GM23338 (cell line): ENCODE results near the gene SURF4. TPM values are rescaled to one million over a fixed set of nuclear protein-coding genes. Genes with fewer than 3 reads are reported as not detected.

Experiments
- ATAC-seq: fragments of 200-7000 bp; cut with Tn5 transposase; 3 replicates; pipeline ENCODE4 v1.9.1; 2020
- DNase-seq: peaks from one replicate; pipeline ENCODE4 v3.0.0-alpha.2; 2015; ENCODE audit warnings: low spot score
- H2AFZ ChIP-seq: fragments of 200-600 bp; sonication (generic); 2 replicates; pipeline ENCODE4 v1.8.0; 2016; ENCODE audit warnings: antibody characterized with exemption, mild to moderate bottlenecking, moderate library complexity
- H3F3A ChIP-seq: fragments of 200-600 bp; sonication (generic); replicated peaks from 2 replicates; pipeline ENCODE4 v1.8.0; 2017; ENCODE audit warnings: antibody characterized with exemption, mixed run types, low read depth
- H3K27ac ChIP-seq: fragments of 200-600 bp; sonication (generic); 2 replicates; pipeline ENCODE4 v1.6.1; 2016; ENCODE audit warnings: low read depth
- H3K27me3 ChIP-seq: fragments of 200-600 bp; sonication (generic); 2 replicates; pipeline ENCODE4 v1.8.0; 2016; ENCODE audit warnings: mild to moderate bottlenecking, mixed run types, moderate library complexity; ENCODE audit not compliant: insufficient read depth
- H3K36me3 ChIP-seq: fragments of 200-600 bp; sonication (generic); 2 replicates; pipeline ENCODE4 v1.8.0; 2016; ENCODE audit warnings: mild to moderate bottlenecking; ENCODE audit not compliant: insufficient read depth
- H3K4me1 ChIP-seq: fragments of 200-600 bp; sonication (generic); 2 replicates; pipeline ENCODE4 v1.8.0; 2016; ENCODE audit warnings: mild to moderate bottlenecking, moderate library complexity; ENCODE audit not compliant: insufficient read depth
- H3K4me2 ChIP-seq: fragments of 200-600 bp; sonication (generic); 2 replicates; pipeline ENCODE4 v1.7.1; 2017; ENCODE audit warnings: mixed run types
- H3K4me3 ChIP-seq: fragments of 200-600 bp; sonication (generic); 2 replicates; pipeline ENCODE4 v1.6.1; 2016; ENCODE audit warnings: mixed run types
- H3K79me2 ChIP-seq: fragments of 200-600 bp; sonication (generic); replicated peaks from 2 replicates; pipeline ENCODE4 v1.8.0; 2017; ENCODE audit warnings: mild to moderate bottlenecking; ENCODE audit not compliant: insufficient read depth
- H3K9me2 ChIP-seq: fragments of 200-600 bp; sonication (generic); 2 replicates; pipeline ENCODE4 v1.8.0; 2017; ENCODE audit not compliant: insufficient read depth
- H4K20me1 ChIP-seq: fragments of 200-600 bp; sonication (generic); replicated peaks from 2 replicates; pipeline ENCODE4 v1.8.0; 2017; ENCODE audit warnings: mild to moderate bottlenecking; ENCODE audit not compliant: insufficient read depth
- H3K27ac Mint-ChIP-seq: 2 replicates; pipeline ENCODE4 v1.8.0; 2020; ENCODE audit warnings: inconsistent platforms, mild to moderate bottlenecking, moderate library complexity, mixed read lengths
- H3K27me3 Mint-ChIP-seq: 3 replicates; pipeline ENCODE4 v1.8.0; 2022; ENCODE audit warnings: low read depth, mild to moderate bottlenecking, moderate library complexity, mixed read lengths, inconsistent platforms; ENCODE audit not compliant: insufficient read depth, poor library complexity
- H3K36me3 Mint-ChIP-seq: 3 replicates; pipeline ENCODE4 v1.8.0; 2021; ENCODE audit warnings: low read depth, mild to moderate bottlenecking, inconsistent platforms, moderate library complexity, mixed read lengths
- H3K4me1 Mint-ChIP-seq: 3 replicates; pipeline ENCODE4 v1.8.0; 2020; ENCODE audit warnings: mild to moderate bottlenecking, inconsistent platforms, mixed read lengths
- H3K4me3 Mint-ChIP-seq: 3 replicates; pipeline ENCODE4 v1.8.0; 2021; ENCODE audit warnings: moderate library complexity, mild to moderate bottlenecking, inconsistent platforms, mixed read lengths
- H3K9me3 Mint-ChIP-seq: 3 replicates; pipeline ENCODE4 v1.8.0; 2020; ENCODE audit warnings: moderate library complexity, mild to moderate bottlenecking, inconsistent platforms, mixed read lengths
- CREB1 ChIP-seq: fragments of 250-450 bp; sonication (Bioruptor Pico); IDR thresholded peaks from 2 replicates; pipeline ENCODE4 v1.5.0; 2020; ENCODE audit warnings: low read depth, mild to moderate bottlenecking, moderate library complexity
- EZH2 ChIP-seq: fragments of 200-600 bp; sonication (generic); IDR thresholded peaks from one replicate; pipeline ENCODE4 v1.8.0; 2017; ENCODE audit warnings: antibody characterized with exemption, mild to moderate bottlenecking, low read depth; ENCODE audit not compliant: unreplicated experiment
- JUNB ChIP-seq: IDR thresholded peaks from one replicate; pipeline ENCODE4 v1.6.1; 2016; ENCODE audit warnings: antibody characterized with exemption; ENCODE audit not compliant: unreplicated experiment
- POLR2AphosphoS5 ChIP-seq: IDR thresholded peaks from 2 replicates; pipeline ENCODE4 v1.6.1; 2016; ENCODE audit warnings: antibody characterized with exemption, low read depth
- ZNF331 ChIP-seq: fragments of 250-450 bp; sonication (Bioruptor Pico); IDR thresholded peaks from 2 replicates; pipeline ENCODE4 v1.5.0; 2020; ENCODE audit warnings: low read depth, mild to moderate bottlenecking, moderate library complexity
- polyA plus RNA-seq: library from polyadenylated mRNA; unstranded; fragments of >200 nt; fragmentation: Nextera tagmentation; extraction: Ambion mirVana; gene quantifications from 2 replicates; pipeline ENCODE4 v1.2.1, GENCODE V29; 2016
- total RNA-seq: library from RNA; depleted of rRNA; stranded (reverse); fragments of >200 nt; shearing (Covaris generic); gene quantifications from 2 replicates; pipeline ENCODE4 v1.2.3, GENCODE V29; 2014
- TF ChIP-seq, protein P1 (sequence below): fragments of 250-450 bp; sonication (Bioruptor Pico); IDR thresholded peaks from 2 replicates; pipeline ENCODE4 v1.5.0; 2020; ENCODE audit warnings: mild to moderate bottlenecking, moderate library complexity
- TF ChIP-seq, protein P2 (sequence below): IDR thresholded peaks from one replicate; pipeline ENCODE4 v1.6.1; 2018; ENCODE audit warnings: antibody characterized with exemption; ENCODE audit not compliant: unreplicated experiment
- TF ChIP-seq, protein P3 (sequence below), 2 experiments: fragments of 200-600 bp in 1 of 2; sonication (generic) in 1 of 2; conservative IDR thresholded peaks; 2 replicates each; pipeline versions ENCODE4 v1.5.1 to v1.6.1; 2016 to 2017; ENCODE audit warnings: antibody characterized with exemption in 2 of 2, low read depth in 2 of 2, mild to moderate bottlenecking in 2 of 2, moderate library complexity in 1 of 2
- TF ChIP-seq, protein P4 (sequence below): IDR thresholded peaks from 2 replicates; pipeline ENCODE4 v1.6.1; 2016; ENCODE audit warnings: antibody characterized with exemption

The SURF4 gene
- total and polyA plus RNA-seq, 2 experiments from 2014 or later, result 66.3 to 242 TPM

DNA sequence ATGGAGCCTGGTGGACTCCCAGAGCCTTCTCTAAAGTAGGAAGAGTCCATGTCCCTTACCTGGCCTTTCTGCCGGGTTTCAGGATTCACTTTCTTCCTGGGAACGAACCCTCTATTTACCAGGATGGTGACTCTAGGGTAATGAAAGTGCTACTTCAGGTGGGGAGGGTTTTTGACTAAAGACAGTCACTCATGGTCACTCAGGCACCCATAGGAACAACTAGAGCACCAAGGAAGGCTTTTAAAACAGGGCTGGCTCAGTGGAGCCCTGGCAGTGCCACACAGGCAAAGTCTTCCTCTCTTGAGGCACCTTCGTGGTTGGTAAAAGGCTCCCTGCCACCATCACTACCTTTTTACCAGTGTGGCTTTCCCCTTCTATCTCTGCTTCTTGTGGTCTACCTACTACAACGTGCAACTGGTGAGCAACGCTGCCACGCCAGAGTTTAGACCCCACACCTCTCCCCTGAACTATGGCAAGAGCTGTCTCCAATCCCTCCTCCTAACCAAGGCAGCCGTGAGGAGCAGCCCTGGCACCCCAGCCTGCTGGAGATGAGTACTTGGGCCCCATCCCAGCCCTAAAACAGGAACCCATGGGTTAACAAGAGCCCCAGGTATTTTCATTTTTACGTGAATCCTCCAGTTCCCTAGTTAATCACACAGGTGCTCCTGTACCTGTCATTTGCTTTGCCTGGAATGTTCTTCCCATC is 23.1 kb downstream of the SURF4 start (continued):
- TF ChIP-seq, protein P1, sequence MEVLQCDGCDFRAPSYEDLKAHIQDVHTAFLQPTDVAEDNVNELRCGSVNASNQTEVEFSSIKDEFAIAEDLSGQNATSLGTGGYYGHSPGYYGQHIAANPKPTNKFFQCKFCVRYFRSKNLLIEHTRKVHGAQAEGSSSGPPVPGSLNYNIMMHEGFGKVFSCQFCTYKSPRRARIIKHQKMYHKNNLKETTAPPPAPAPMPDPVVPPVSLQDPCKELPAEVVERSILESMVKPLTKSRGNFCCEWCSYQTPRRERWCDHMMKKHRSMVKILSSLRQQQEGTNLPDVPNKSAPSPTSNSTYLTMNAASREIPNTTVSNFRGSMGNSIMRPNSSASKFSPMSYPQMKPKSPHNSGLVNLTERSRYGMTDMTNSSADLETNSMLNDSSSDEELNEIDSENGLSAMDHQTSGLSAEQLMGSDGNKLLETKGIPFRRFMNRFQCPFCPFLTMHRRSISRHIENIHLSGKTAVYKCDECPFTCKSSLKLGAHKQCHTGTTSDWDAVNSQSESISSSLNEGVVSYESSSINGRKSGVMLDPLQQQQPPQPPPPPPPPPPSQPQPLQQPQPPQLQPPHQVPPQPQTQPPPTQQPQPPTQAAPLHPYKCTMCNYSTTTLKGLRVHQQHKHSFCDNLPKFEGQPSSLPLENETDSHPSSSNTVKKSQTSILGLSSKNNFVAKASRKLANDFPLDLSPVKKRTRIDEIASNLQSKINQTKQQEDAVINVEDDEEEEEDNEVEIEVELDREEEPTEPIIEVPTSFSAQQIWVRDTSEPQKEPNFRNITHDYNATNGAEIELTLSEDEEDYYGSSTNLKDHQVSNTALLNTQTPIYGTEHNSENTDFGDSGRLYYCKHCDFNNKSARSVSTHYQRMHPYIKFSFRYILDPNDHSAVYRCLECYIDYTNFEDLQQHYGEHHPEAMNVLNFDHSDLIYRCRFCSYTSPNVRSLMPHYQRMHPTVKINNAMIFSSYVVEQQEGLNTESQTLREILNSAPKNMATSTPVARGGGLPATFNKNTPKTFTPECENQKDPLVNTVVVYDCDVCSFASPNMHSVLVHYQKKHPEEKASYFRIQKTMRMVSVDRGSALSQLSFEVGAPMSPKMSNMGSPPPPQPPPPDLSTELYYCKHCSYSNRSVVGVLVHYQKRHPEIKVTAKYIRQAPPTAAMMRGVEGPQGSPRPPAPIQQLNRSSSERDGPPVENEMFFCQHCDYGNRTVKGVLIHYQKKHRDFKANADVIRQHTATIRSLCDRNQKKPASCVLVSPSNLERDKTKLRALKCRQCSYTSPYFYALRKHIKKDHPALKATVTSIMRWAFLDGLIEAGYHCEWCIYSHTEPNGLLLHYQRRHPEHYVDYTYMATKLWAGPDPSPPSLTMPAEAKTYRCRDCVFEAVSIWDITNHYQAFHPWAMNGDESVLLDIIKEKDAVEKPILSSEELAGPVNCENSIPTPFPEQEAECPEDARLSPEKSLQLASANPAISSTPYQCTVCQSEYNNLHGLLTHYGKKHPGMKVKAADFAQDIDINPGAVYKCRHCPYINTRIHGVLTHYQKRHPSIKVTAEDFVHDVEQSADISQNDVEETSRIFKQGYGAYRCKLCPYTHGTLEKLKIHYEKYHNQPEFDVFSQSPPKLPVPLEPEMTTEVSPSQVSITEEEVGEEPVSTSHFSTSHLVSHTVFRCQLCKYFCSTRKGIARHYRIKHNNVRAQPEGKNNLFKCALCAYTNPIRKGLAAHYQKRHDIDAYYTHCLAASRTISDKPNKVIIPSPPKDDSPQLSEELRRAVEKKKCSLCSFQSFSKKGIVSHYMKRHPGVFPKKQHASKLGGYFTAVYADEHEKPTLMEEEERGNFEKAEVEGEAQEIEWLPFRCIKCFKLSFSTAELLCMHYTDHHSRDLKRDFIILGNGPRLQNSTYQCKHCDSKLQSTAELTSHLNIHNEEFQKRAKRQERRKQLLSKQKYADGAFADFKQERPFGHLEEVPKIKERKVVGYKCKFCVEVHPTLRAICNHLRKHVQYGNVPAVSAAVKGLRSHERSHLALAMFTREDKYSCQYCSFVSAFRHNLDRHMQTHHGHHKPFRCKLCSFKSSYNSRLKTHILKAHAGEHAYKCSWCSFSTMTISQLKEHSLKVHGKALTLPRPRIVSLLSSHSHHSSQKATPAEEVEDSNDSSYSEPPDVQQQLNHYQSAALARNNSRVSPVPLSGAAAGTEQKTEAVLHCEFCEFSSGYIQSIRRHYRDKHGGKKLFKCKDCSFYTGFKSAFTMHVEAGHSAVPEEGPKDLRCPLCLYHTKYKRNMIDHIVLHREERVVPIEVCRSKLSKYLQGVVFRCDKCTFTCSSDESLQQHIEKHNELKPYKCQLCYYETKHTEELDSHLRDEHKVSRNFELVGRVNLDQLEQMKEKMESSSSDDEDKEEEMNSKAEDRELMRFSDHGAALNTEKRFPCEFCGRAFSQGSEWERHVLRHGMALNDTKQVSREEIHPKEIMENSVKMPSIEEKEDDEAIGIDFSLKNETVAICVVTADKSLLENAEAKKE (CRISPR knock-in tag), result no peak
- no peak for TF ChIP-seq EZH2
- no peak for TF ChIP-seq JUNB
- no peak for TF ChIP-seq POLR2AphosphoS5
- no peak for TF ChIP-seq ZNF331

DNA sequence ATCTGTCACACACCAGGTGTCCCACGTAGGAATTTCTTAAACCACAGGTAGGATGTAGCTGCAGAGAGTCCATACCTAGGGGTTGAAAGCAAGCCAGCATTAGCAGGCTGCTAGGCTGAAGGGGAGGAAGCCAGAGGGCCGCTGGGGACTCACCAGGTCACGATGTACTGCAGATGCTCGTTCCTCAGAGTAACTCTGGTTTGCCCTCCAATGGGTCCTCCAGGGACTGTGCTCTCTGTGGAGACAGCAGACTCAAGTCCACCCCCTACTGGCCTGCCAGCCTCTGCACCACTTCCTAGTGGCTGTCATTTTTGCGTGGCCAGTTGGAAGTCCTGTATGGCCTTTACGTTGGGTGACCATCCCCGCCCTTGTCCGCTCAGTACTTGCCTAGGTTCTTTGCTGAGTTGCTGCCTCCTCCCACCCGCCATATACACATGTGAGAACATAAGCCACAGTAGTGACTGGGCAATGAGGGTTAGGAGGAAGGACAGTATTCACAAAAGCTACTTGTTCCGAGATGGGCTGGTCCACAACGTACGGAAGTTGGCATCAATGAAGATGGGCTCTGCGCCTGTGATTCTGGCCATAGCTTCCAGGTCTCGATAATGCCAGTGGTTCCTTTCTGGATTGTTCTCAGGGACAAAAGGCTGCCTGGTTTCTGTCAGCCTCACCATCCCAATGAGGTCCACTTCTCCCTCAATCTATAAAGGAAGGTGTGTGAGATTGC is 23.8 kb downstream of the SURF4 start:
- TF ChIP-seq, protein P2, sequence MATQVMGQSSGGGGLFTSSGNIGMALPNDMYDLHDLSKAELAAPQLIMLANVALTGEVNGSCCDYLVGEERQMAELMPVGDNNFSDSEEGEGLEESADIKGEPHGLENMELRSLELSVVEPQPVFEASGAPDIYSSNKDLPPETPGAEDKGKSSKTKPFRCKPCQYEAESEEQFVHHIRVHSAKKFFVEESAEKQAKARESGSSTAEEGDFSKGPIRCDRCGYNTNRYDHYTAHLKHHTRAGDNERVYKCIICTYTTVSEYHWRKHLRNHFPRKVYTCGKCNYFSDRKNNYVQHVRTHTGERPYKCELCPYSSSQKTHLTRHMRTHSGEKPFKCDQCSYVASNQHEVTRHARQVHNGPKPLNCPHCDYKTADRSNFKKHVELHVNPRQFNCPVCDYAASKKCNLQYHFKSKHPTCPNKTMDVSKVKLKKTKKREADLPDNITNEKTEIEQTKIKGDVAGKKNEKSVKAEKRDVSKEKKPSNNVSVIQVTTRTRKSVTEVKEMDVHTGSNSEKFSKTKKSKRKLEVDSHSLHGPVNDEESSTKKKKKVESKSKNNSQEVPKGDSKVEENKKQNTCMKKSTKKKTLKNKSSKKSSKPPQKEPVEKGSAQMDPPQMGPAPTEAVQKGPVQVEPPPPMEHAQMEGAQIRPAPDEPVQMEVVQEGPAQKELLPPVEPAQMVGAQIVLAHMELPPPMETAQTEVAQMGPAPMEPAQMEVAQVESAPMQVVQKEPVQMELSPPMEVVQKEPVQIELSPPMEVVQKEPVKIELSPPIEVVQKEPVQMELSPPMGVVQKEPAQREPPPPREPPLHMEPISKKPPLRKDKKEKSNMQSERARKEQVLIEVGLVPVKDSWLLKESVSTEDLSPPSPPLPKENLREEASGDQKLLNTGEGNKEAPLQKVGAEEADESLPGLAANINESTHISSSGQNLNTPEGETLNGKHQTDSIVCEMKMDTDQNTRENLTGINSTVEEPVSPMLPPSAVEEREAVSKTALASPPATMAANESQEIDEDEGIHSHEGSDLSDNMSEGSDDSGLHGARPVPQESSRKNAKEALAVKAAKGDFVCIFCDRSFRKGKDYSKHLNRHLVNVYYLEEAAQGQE, result no peak
- TF ChIP-seq POLR2AphosphoS5 (peak; percentile 72), EZH2 (no peak), CREB1 (CRISPR knock-in tag) (0 out of 2 replicates have a peak, but pooled peaks have one; percentile 33)
- TF ChIP-seq, protein P3, sequence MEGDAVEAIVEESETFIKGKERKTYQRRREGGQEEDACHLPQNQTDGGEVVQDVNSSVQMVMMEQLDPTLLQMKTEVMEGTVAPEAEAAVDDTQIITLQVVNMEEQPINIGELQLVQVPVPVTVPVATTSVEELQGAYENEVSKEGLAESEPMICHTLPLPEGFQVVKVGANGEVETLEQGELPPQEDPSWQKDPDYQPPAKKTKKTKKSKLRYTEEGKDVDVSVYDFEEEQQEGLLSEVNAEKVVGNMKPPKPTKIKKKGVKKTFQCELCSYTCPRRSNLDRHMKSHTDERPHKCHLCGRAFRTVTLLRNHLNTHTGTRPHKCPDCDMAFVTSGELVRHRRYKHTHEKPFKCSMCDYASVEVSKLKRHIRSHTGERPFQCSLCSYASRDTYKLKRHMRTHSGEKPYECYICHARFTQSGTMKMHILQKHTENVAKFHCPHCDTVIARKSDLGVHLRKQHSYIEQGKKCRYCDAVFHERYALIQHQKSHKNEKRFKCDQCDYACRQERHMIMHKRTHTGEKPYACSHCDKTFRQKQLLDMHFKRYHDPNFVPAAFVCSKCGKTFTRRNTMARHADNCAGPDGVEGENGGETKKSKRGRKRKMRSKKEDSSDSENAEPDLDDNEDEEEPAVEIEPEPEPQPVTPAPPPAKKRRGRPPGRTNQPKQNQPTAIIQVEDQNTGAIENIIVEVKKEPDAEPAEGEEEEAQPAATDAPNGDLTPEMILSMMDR (conservative IDR thresholded peaks at IDR 0.05; ENCODE audit: low read depth in 2 of 2), result peak; percentile 73 to 75
- TF ChIP-seq, protein P4, sequence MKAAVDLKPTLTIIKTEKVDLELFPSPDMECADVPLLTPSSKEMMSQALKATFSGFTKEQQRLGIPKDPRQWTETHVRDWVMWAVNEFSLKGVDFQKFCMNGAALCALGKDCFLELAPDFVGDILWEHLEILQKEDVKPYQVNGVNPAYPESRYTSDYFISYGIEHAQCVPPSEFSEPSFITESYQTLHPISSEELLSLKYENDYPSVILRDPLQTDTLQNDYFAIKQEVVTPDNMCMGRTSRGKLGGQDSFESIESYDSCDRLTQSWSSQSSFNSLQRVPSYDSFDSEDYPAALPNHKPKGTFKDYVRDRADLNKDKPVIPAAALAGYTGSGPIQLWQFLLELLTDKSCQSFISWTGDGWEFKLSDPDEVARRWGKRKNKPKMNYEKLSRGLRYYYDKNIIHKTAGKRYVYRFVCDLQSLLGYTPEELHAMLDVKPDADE, result no peak
- Mint-ChIP-seq H3K27me3 (peaks cover 32% of the 10 kb centered on the region), H3K4me1 (peaks cover 17% of the 10 kb centered on the region), H3K4me3 (no peak overlapping the region), H3K9me3 (no peaks in the 10 kb centered on the region; the same call in 2 of the 3 replicates), H3K36me3 (peaks cover 57% of the 10 kb centered on the region), H3K27ac (no peak overlapping the region)
- Histone ChIP-seq H3K9me2 (no peaks in the 10 kb centered on the region), H3F3A (peaks cover 57% of the 10 kb centered on the region), H4K20me1 (peaks cover 40% of the 10 kb centered on the region), H3K4me2 (no peak overlapping the region), H3K27ac (peak overlapping the region; percentile 96), H3K4me1 (peaks cover 18% of the 10 kb centered on the region; the same call in 1 of the 2 replicates), H3K27me3 (no peaks in the 10 kb centered on the region), H2AFZ (no peak overlapping the region), H3K79me2 (peaks cover 39% of the 10 kb centered on the region), H3K36me3 (peaks cover 39% of the 10 kb centered on the region), H3K4me3 (no peak overlapping the region; the same call in 1 of the 2 replicates)
- ATAC-seq (peak; percentile 44), DNase-seq (peak; percentile 91)
